NCI-H1048 (cell line): ENCODE data around the gene EEIG1.

Experiments
- DNase-seq: peaks from one replicate; lab custom pipeline; 2025; lab: John Stamatoyannopoulos, UW

Gene EEIG1

DNA sequence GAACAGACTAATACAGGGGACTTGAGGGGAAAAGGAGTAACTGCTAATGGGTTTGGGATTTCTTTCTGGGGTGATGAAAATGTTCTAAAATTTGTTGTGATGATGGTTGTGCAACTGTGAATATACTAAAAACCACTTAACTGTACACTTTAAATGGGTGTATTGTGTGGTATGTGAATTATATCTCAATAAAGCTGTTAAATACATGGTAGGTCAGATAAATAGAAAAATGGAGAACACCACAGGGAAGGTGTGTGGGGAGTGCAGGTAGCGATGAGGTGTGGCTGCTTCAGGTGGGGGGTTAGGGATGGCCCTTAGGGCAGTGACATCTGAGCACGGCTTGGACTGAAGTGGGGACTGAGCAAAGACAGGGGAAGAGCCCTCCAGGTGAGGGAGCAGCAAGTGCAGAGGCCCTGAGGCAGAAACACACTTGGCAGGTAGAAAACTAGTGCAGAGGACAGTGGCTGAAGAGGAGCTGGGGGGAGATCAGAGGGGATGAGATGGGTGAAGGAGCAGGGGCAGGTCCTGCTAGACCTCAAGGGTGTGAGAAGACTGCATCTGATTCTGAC, 20.9 kb downstream of the EEIG1 start:
- DNase-seq = no peak

DNA sequence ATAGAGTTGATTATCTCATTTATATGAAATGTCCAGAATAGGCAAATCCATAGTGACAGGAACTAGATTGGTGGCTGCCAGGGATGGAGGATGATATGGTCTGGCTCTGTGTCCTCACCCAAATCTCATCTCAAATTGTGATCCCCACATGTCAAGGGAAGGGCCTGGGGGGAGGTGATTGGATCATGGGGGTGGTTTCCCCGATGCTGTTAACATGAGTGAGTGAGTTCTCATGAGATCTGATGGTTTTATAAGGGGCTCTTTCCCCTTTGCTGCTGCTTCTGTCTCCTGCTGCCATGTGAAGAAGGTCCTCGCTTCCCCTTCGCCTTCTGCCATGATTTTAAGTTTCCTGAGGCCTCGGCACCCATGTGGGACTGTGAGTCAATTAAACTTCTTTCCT, 21.4 kb downstream of the EEIG1 start:
- no peak for DNase-seq

DNA sequence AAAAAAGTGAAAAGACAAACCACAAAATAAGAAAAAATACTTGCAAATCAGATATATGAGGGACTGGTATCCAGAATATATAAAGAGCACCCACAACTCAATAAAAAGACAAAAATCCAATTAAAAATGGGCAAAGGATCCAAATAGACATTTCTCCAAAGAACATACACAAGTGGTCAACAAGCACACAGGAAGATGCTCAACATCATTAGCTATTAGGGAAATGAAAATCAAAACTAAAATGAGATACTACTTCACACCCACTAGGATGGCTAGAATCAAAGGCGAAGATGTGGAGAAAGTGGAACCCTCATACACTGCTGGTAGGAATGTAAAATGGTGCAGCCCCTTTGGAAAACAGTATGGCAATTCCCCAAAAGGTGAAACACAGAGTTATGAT, 22.1 kb downstream of the EEIG1 start:
- no peak for DNase-seq

DNA sequence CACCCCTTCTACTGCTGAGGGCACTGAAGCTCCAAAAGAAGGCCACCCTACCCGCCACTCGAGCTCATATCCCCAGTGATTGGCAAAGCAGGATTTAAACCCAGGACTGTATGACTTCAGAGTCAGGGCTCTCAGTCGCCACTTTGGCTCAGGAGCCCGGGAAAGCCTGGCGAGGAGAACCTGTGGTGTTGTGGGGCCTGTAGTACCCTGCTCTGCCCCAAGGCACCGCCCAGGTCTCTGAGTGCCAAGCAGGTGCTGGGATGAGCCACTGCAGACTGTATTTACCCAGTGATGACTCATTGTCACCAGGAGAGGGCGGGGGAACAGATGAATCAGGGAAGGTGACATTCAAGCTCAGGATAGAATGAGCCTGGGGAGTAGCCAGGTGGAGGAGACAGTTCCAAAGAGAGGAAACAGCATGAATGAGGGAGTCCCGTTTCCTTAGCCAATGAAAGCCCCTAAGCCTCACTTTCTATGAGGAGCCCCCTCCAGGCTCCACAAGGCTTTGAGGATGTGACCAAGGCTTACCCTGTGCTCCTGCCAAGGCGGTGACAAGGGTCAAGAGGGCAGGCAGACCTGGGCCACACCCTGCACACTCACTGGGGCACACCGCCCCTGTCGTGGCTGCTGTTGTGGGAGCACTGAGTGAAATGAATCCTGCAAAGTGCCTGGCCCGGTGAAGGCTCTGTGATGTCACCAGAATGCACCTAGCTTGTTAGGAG, 25.3 kb downstream of the EEIG1 start:
- peak; percentile 16 for DNase-seq

DNA sequence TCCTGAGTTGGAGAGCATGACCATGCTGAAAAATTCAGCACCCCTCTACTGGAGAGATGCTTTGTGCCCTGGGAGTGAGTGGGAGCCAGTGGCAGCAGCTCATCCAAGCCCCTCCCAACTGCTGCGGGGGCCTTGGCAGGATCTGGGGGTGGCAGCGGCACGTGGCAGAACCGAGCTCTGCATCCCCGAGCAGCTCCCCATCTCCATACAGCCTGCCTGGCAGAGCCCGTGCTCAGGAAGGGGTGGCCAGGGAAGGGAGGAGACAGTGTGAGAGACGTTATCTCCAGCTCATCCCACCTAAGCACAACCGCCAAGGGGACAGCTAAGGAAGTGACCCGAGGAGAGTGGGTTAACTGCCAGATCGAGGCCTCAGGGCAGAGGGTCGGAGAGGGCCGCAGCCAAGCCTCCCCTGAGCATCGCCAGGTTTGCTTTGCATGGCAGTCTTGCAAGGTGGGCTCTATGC, 25.9 kb downstream of the EEIG1 start:
- DNase-seq = no peak

DNA sequence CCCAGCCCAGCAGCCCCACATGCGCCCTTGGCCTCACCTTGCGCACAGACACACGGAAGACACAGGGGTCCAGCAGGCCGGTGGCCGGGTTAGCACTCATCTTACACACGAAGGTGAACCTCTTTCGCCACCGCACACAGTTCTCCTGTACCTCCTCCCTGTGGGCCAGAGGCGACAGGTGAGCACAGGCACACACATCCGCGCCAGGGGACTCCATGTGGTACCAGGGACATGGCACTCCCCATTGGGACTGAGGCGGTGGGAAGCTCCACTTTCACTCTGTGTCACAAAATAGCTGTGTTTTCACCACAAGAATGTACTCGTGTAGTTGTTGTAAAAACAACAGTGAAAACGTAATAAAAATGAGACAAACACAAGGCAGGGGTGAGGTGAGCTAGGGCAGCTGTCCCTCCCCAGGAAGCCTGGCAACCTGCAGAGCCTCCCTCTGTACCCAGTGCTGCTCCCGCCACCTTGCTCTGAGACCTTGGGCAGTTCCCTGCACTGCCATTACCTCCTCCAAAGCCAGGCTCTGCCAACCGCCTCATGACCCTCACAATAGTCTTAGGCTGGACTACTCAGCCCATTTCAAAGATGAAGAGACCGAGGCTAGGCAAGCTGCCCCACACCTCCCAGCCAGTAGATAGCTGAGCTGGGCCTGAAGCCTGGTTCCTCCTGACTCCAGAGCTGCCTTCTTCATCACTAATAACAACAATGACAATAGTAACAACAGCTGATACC, 26.9 kb downstream of the EEIG1 start:
- DNase-seq = no peak

DNA sequence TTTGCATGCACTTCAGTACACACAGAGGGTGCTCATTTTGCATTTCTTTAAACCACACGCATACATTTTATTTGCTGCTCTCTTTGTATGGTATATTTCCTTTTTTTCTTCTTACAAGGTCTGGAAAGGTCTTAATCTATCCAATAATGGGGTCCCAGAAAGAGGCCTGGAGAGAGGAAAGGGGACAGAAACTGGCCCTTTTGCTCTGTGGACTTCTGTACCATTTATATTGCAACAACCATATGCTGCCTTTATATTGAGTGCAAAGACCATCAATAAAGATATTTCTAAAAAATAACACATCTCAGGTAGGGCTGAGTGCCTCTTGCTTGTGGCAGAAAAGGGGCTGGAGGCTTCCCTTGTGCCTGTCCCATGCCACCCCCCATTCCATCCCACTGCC, 27.6 kb downstream of the EEIG1 start:
- DNase-seq = no peak

DNA sequence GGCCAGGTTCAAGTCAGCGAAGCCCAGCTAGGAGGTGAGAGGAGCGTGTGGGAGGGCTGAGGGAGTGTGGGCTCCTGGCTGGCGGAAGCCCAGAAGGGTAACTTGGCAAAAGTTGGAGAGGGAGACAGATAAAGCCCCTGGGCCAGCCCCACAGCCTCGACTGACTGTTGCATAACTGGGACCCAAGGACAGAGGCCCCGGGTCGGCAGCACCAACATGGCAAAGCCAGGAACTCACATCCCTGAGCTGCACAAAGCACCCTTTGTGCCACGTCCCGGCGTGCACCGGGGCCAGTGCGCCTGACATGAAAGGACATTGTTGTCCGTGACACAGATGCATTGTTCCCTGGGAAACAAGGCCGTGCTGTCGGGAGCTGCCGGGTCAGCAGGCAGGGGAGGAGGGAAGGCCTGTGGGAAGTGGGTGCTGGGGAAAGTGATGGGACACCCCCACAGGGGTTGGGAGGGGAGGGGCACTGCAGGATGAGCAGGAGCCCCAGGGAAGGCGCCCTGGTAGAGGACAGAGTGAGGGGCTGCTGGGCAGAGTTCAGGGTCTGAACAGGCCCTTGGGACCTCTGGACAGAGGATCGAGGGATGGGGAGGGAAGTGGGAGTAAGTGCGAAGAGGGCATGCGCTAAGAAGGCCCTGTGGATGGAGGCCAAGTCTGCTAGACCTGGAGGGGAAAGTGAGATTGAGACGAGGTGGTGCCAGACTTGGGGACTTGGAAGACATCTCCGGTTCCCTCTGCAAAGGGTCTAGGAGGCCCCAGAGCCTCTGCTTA, 30.1 kb downstream of the EEIG1 start:
- peak; percentile 56 for DNase-seq

DNA sequence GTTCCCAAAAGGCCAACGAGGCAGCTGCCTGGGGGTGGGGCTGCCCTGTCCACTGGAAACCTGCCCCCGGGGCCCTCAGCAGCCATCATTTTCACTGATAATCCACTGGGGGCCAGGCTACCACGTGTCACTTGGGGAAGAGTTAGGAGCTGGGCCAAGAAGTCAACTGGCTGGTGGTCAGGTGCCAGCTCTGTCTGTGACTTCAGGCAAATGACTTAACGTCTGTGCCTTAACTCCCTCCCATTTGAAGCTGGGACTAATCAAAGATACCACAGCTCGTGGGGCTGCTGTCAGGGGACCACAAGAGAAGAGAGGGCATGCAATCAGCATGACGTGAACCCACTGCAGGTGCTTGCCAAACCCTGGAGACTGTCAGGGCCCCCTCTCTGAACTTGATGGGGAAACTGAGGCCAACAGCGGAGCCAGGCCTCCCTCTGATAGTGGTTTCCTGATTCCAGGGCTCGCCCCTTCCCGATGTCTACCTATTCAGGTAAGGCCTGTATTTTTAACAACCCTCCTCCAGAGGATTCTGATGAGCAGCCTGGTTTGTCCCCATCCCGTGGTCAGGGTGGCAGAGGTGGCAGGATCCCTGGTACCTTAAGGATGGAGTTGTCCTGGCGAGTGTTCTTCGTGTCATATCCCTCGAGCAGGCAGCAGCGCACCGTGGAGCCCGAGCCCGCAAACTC, 30.8 kb downstream of the EEIG1 start:
- DNase-seq = no peak

DNA sequence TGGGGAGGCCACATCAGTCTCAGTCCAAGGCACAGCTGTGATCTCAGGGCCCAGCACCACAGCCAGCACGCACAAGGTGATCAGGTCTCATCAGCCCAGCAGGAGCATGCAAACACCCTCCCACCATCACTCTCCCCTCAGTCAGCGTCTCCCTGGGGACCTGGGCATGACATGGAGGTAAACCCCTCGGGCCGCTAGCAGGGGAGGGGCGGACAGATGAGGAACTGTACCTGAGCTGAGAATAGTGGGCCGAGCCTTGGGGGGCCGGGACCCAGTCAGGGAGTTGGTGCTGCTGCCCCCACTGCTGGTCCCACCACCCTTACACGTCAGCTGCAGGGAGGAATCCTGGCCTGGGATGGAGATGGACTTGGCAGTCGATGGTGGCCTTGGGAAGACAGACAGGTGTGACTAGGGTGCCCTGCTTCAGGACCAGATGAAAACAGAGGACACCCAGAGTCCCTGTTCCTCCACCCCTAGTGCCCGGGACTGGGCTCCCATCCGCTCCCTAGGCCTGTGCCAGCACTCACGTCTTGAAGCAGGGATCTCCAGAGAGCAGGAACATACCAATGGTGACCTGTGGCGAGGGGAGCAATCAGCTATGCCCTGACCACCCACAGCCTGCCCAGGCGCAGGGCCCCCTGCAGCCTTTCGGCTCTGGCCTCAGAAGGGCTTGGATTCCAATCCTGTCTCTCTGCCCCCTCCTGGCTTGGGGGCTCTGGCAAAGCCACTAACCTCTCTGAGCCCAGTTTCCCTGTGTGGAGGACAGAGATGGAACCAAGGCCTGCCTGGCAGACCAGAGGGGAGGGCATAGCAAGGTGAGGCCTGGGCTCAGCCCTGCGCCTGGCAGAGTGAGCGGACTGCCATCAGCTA, 32.7 kb downstream of the EEIG1 start:
- DNase-seq = no peak

DNA sequence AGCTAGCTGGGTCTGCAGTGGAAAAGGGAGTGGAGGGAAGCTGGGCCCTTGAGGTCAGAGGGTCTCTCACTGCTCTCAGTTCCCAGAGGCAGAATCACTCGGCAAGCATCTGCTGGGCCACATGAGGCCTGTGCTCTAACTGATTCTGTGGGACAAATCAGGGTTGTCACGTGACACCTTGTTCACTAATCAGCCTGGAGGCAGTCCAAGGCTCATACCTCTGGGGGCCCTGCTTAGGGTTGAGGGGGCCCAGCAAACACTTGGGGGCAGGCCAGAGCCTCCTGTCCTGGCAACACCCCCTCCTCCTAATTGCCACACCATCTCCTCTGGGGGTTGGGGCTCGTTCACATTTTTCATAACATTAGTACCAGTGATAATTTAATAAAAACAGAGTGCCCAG, 34.1 kb downstream of the EEIG1 start:
- DNase-seq = no peak

DNA sequence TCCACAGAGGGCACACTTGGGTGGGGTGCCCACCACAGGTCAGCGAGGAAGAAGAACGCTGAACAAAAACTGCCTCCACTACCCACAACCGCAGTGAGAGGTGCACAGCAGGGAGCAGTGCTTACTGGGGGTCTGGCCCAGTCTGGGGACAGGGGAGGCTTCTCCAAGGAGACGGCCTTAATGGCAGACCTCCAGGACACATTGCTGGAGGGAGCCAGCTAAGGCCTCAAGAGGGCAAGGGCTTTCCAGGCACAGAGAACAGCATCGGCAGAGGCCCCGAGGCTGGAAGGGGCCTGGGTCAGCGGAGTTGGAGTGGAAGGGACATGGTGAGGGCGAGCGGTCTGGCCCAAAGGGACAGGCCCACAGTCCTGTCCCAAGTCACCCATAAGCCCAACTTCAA, 34.8 kb downstream of the EEIG1 start:
- DNase-seq = no peak

DNA sequence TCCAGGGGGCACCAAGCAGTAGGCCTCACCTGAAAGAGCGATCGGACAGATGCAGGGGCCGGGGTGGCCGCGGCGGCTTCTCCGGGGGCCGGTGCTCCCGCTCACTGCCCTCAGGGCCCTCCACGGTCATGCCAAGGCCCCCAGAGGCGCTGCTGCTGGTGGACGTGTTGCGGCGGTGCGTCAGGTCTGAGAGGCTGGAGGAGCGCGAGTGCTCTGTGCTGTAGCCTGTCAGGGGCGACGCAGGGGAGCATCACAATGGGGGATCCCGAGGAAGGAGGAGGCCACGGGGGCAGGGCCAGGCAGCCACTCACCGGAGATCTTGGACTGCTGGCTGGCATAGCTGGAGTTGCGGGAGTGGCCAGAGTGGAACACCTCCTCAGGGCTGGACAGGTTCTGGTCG, 35.5 kb downstream of the EEIG1 start:
- DNase-seq = no peak

DNA sequence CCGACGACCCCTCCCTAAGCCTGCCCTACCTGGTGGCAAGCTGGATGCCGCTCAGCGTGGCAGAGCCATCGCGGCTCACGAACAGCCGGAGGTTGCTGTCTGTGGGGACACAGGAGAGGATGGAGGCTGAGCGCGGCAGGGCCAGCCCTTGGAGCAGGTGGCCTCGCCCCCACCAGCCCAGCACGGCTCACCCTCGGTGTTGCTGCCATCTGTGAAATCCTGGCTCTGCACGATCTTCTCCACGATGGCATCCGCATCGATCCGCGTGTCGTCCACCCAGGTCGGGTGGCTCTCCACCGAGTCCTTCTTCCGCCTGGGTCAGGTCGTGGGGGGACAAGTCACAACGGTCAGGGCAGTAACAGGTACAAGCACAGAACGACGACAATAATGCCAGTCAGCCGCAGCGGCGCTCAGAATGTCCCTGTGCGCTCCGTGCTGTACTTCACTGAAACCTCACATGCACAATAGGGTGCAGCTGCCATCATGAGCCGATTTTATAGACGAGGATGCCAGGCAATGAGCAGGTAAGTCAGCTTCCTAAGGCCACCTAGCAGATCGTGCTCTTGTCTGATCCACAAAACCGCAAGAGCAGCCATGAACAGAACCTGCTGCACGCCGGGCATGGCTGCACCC, 36.1 kb downstream of the EEIG1 start:
- DNase-seq = no peak

DNA sequence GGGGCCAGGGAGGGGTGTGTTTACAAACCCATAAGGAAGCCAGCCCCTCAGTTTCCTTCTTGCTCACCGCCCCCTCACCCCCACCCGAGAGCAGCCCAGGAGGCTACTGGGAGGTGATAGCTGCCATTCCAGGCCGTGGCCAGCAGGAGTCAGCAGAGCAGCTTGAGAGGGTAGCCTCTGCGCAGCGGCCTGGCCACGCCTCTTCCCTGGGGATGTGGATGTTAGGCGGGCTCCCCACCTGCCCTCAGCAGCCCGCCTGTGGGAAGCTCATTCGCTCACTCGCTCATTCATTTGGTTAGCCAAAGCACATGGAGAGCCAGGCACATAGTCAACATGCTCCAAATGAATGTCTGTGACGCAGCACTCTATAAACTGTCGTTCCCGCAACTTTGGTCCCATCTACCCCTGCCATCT, 37.1 kb downstream of the EEIG1 start:
- DNase-seq = peak; percentile 58

DNA sequence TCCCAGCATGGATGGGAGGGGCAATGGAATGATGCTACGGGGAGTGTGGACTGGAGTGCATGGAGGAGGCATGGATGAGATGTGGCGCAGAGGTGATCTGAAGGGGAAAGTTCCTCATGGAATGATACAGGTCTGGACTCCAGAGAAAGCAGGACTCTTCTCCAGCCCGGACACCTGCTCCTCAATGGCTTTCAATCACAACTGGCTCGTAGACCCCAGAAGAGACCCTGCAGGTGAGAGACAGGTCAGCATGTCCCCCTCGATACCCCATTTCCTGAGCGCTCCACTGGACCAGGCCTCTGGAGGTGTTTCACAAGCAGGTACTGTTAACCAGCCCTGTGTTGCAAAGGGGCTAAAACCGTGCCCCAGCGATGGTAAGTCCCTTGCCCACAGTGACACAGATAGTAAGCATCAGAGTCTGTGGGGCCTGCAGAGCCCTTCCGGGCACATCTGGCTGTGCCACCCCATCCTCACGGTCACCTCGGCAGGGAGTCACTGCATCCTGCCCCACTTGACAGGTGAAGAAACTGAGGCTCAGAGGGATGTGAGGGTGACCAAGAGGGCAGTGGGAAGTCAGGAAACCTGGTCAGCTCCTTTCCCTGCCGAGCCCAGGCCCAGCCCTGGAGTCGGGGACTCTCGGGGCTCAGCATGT, 37.7 kb downstream of the EEIG1 start:
- DNase-seq = no peak

DNA sequence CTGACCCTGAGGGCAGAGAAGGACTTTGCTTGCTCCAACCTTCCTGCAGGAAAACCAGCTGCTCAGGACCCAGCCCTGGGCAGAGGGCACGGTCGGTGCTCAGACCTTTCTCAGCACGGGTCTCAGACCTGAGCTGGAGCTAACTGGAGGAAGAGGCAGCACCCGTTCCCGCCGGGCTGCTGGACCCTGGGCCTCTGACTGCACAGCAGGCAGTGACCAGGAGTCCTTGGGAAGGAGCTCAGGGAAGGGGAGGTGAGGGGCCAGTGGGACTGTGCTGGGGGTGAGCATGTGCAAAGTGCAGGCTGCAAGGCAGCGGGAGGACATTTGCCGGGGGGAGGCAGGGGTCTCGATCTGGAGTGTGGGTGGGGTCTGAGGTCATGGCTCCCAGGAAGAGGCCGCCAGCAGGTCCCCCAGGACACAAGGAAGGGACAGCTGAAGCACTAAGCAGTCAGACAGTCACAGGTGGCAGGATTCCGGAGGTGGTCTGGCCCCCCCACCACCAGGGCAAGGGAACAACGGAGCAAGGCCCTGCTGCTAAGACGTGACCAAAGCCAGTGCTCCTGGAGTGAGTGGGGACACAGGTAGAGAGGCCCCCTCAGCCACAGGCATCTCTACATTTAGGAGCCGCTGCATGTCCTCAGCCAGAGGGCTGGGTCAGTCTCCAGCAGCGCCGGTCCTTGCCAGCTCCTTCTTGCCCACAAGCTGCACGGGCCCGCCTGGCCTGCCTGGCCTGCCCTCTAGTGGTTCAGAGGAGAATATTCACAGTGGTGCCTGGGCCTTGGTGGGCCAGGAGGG, 38.4 kb downstream of the EEIG1 start:
- DNase-seq = no peak

DNA sequence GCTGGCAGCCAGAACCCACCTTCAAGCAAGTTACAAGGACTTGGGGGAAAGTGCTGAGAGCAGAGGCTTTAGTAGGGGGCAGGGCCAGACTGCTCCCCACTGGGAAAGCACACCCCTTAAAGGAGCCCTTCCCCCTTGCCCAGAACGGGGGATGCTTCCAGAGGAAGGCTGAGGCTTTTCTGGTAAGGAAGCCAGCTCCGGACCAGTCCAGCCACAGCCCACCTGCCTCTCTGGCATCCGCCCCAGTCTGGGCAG, 38.9 kb downstream of the EEIG1 start:
- no peak for DNase-seq
